Smooth muscle cell (in vitro differentiated cells): Measurements from ENCODE around the gene SLC35E3. TPM values are rescaled to one million over a fixed set of nuclear protein-coding genes. Genes with fewer than 3 reads are reported as not detected.

ENCODE experiments used
- DNase-seq: peaks from one replicate; lab custom pipeline; 2025; ENCODE audit not compliant: unreplicated experiment; lab: John Stamatoyannopoulos, UW
- H2AFZ ChIP-seq: fragments of 200-600 bp; sonication (generic); 2 replicates; pipeline ENCODE4 v1.6.0; 2016; ENCODE audit warnings: antibody characterized with exemption, low read depth, mild to moderate bottlenecking
- H3F3A ChIP-seq: fragments of 200-600 bp; sonication (generic); 2 replicates; pipeline ENCODE4 v1.6.0; 2017; ENCODE audit warnings: antibody characterized with exemption, low read depth
- H3K27ac ChIP-seq: fragments of 200-600 bp; sonication (generic); 2 replicates; pipeline ENCODE4 v1.5.1; 2016; ENCODE audit warnings: low read depth, mild to moderate bottlenecking
- H3K27me3 ChIP-seq: fragments of 200-600 bp; sonication (generic); 2 replicates; pipeline ENCODE4 v1.6.1; 2016; ENCODE audit warnings: low read depth, mild to moderate bottlenecking
- H3K36me3 ChIP-seq: fragments of 200-600 bp; sonication (generic); 2 replicates; pipeline ENCODE4 v1.5.1; 2016; ENCODE audit warnings: low read depth
- H3K4me1 ChIP-seq: fragments of 200-600 bp; sonication (generic); 2 replicates; pipeline ENCODE4 v1.5.1; 2016; ENCODE audit warnings: low read depth
- H3K4me2 ChIP-seq: fragments of 200-600 bp; sonication (generic); 2 replicates; pipeline ENCODE4 v1.6.0; 2016; ENCODE audit warnings: mild to moderate bottlenecking
- H3K4me3 ChIP-seq: fragments of 200-600 bp; sonication (generic); 2 replicates; pipeline ENCODE4 v1.5.1; 2016; ENCODE audit warnings: mild to moderate bottlenecking
- H3K79me2 ChIP-seq: fragments of 200-600 bp; sonication (generic); 2 replicates; pipeline ENCODE4 v1.6.0; 2016; ENCODE audit warnings: low read depth, mild to moderate bottlenecking
- H3K9ac ChIP-seq: fragments of 200-600 bp; sonication (generic); 2 replicates; pipeline ENCODE4 v1.6.0; 2016; ENCODE audit warnings: low read depth
- H3K9me3 ChIP-seq: fragments of 200-600 bp; sonication (generic); replicated peaks from 2 replicates; pipeline ENCODE4 v1.5.1; 2016; ENCODE audit warnings: low read depth
- H4K20me1 ChIP-seq: fragments of 200-600 bp; sonication (generic); 2 replicates; pipeline ENCODE4 v1.6.0; 2016; ENCODE audit warnings: low read depth
- CTCF ChIP-seq: fragments of 200-600 bp; sonication (generic); IDR thresholded peaks from 2 replicates; pipeline ENCODE4 v1.5.1; 2017; ENCODE audit warnings: borderline replicate concordance, mild to moderate bottlenecking, antibody characterized with exemption; ENCODE audit not compliant: insufficient read depth, poor library complexity, severe bottlenecking
- WGBS: methylation state at CpG from one replicate; pipeline ENCODE4 v1.1.7; 2016; ENCODE audit warnings: low lambda C conversion rate; 5-methylcytosine and 5-hydroxymethylcytosine counted together
- polyA plus RNA-seq: library from polyadenylated mRNA; unstranded; fragments of >200 nt; fragmentation: Nextera tagmentation; extraction: Ambion mirVana; gene quantifications from 2 replicates; pipeline ENCODE4 v1.2.1, GENCODE V29; 2016
- total RNA-seq: library from RNA; depleted of rRNA; stranded (reverse); fragments of >200 nt; gene quantifications from 2 replicates; pipeline ENCODE4 v1.2.3, GENCODE V29; 2014

Gene SLC35E3
- total and polyA plus RNA-seq, 2 experiments from 2014 or later, result 8.9 to 18.8 TPM

- Histone ChIP-seq H2AFZ (no peak overlapping the region), H3K4me1 (peaks cover 6% of the 10 kb centered on the region), H3K27me3 (no peaks in the 10 kb centered on the region), H3K9ac (no peak overlapping the region), H3K9me3 (no peaks in the 10 kb centered on the region), H3K36me3 (peaks cover 37% of the 10 kb centered on the region), H3F3A (peaks cover 2% of the 10 kb centered on the region), H3K27ac (peak overlapping the region; percentile 26), H3K79me2 (peaks cover 82% of the 10 kb centered on the region), H3K4me2 (peak overlapping the region; percentile 98), H4K20me1 (peaks cover 87% of the 10 kb centered on the region), H3K4me3 (peak overlapping the region; percentile 73)
- no peak for DNase-seq
- no peak for TF ChIP-seq CTCF
- 44% methylated on average over 1 of the region's 1 CpG for WGBS
Observed at GRCh38 chr12:68812553-68813241, 66.7 kb downstream of the SLC35E3 start.

GRCh38 chr12:68813242-68813593 lies 67.2 kb downstream of the SLC35E3 start:
- Histone ChIP-seq H3K9ac (no peak overlapping the region), H3K4me3 (peak overlapping the region; percentile 73), H3K4me2 (peak overlapping the region; percentile 98), H3F3A (peaks cover 2% of the 10 kb centered on the region), H3K36me3 (peaks cover 41% of the 10 kb centered on the region), H3K4me1 (peaks cover 6% of the 10 kb centered on the region), H2AFZ (no peak overlapping the region), H3K9me3 (no peaks in the 10 kb centered on the region), H4K20me1 (peaks cover 92% of the 10 kb centered on the region), H3K79me2 (peaks cover 87% of the 10 kb centered on the region), H3K27ac (peak overlapping the region; percentile 26), H3K27me3 (no peaks in the 10 kb centered on the region)
- no peak for DNase-seq
- TF ChIP-seq CTCF, result no peak
- 66% methylated on average over 2 of the region's 2 CpGs for WGBS

GRCh38 chr12:68814490-68815231 lies 68.7 kb downstream of the SLC35E3 start:
- Histone ChIP-seq H3K9me3 (no peaks in the 10 kb centered on the region), H3F3A (peaks cover 2% of the 10 kb centered on the region), H2AFZ (no peak overlapping the region), H3K27me3 (no peaks in the 10 kb centered on the region), H3K79me2 (peaks cover 94% of the 10 kb centered on the region), H3K4me3 (no peak overlapping the region), H3K9ac (no peak overlapping the region), H3K27ac (no peak overlapping the region), H4K20me1 (peaks cover 100% of the 10 kb centered on the region), H3K36me3 (peaks cover 49% of the 10 kb centered on the region), H3K4me2 (peak overlapping the region; percentile 3), H3K4me1 (peaks cover 6% of the 10 kb centered on the region)
- 90% methylated on average over 3 of the region's 3 CpGs for WGBS
- DNase-seq, result no peak
- no peak for TF ChIP-seq CTCF
